GM12878 (cell line): Measurements from ENCODE around the gene DYNC1H1. TPM values are rescaled to one million over a fixed set of nuclear protein-coding genes. Genes with fewer than 3 reads are reported as not detected.

Experiments used
- ATAC-seq: fragments of 200-7000 bp; cut with Tn5 transposase; 3 replicates; pipeline ENCODE4 v1.9.1; 2020; ENCODE audit warnings: mild to moderate bottlenecking, moderate library complexity
- BruUV-seq: library from RNA; stranded (reverse); fragments of 400-500 nt; replicated peaks from 2 replicates; lab custom pipeline; 2021; lab: Mats Ljungman, UMichigan
- CTCF ChIA-PET: fragments of 300-600 bp; sonication (Branson Sonifier 250); formaldehyde crosslinking; extraction: SDS; loops from one replicate; lab custom pipeline; 2021; ENCODE audit warnings: inconsistent platforms; lab: Yijun Ruan, JAX
- POLR2A ChIA-PET: fragments of 350-600 bp; formaldehyde crosslinking; extraction: SDS; loops from one replicate; lab custom pipeline; 2021; ENCODE audit warnings: inconsistent platforms; lab: Charles Lee
- RAD21 ChIA-PET: fragments of 300-600 bp; sonication (Branson Sonifier 250); formaldehyde crosslinking; loops from one replicate; lab custom pipeline; 2023; ENCODE audit warnings: antibody characterized with exemption; ENCODE audit not compliant: unreplicated experiment; lab: Charles Lee
- SMC1A ChIA-PET: fragments of 300-600 bp; sonication (Branson Sonifier 250); formaldehyde crosslinking; loops from one replicate; lab custom pipeline; 2023; ENCODE audit not compliant: unreplicated experiment, uncharacterized antibody; lab: Charles Lee
- DNase-seq: peaks from one replicate; pipeline ENCODE4 v3.0.0-alpha.2; 2011; ENCODE audit warnings: low read depth, low spot score
- FAIRE-seq: peaks from 3 replicates; lab custom pipeline; 2011; peaks lifted over from hg19 to GRCh38; lab: Jason Lieb, UNC
- H2AFZ ChIP-seq: 2 replicates; pipeline ENCODE4 v1.6.0; 2011; ENCODE audit warnings: low read depth, low read length, control low read depth; ENCODE audit not compliant: control insufficient read depth
- H3K27ac ChIP-seq: 2 replicates; pipeline ENCODE4 v1.5.1; 2011; ENCODE audit warnings: control low read depth; ENCODE audit not compliant: control insufficient read depth, insufficient read depth
- H3K27me3 ChIP-seq, 2 experiments: replicated peaks in 1 of 2; 2 replicates each; pipeline versions ENCODE4 v1.6.0 to v1.6.1; 2011; ENCODE audit warnings: low read length in 1 of 2; ENCODE audit not compliant: control insufficient read depth in 2 of 2, insufficient read depth in 2 of 2
- H3K36me3 ChIP-seq, 2 experiments: 2 replicates each; pipeline ENCODE4 v1.5.1; 2011; ENCODE audit warnings: low read length in 1 of 2; ENCODE audit not compliant: control insufficient read depth in 2 of 2, insufficient read depth in 2 of 2
- H3K4me1 ChIP-seq: 2 replicates; pipeline ENCODE4 v1.6.1; 2011; ENCODE audit warnings: mild to moderate bottlenecking, low read length, moderate library complexity, mixed read lengths; ENCODE audit not compliant: control insufficient read depth, insufficient read depth
- H3K4me2 ChIP-seq: 2 replicates; pipeline ENCODE4 v1.6.0; 2011; ENCODE audit warnings: control low read depth; ENCODE audit not compliant: control insufficient read depth, insufficient read depth
- H3K4me3 ChIP-seq: fragments of 200-600 bp; sonication (generic); 2 replicates; pipeline ENCODE4 v1.5.1; 2016
- H3K79me2 ChIP-seq: 2 replicates; pipeline ENCODE4 v1.6.0; 2011; ENCODE audit warnings: low read length; ENCODE audit not compliant: control insufficient read depth, insufficient read depth
- H3K9ac ChIP-seq: 2 replicates; pipeline ENCODE4 v1.8.0; 2011; ENCODE audit warnings: low read length, control low read depth, mixed read lengths; ENCODE audit not compliant: control insufficient read depth, insufficient read depth
- H3K9me3 ChIP-seq: replicated peaks from 3 replicates; pipeline ENCODE4 v1.5.1; 2011; ENCODE audit warnings: mild to moderate bottlenecking, low read length; ENCODE audit not compliant: control insufficient read depth, insufficient read depth
- H4K20me1 ChIP-seq: 2 replicates; pipeline ENCODE4 v1.6.0; 2011; ENCODE audit not compliant: control insufficient read depth, insufficient read depth
- CUX1 ChIP-seq: IDR thresholded peaks from 2 replicates; pipeline ENCODE4 v1.6.1; 2012; ENCODE audit warnings: improper control_type of control experiment, low read depth, low read length; ENCODE audit not compliant: insufficient replicate concordance
- HDAC6 ChIP-seq: fragments of 200-600 bp; sonication (generic); IDR thresholded peaks from one replicate; pipeline ENCODE4 v1.8.0; 2017; ENCODE audit warnings: antibody characterized with exemption; ENCODE audit not compliant: unreplicated experiment
- NFYB ChIP-seq: IDR thresholded peaks from 2 replicates; pipeline ENCODE4 v1.6.1; 2011; ENCODE audit warnings: low read depth, mild to moderate bottlenecking, low read length, improper control_type of control experiment, moderate library complexity; ENCODE audit not compliant: insufficient read depth
- SIN3A ChIP-seq: IDR thresholded peaks from 2 replicates; pipeline ENCODE4 v1.6.1; 2012; ENCODE audit warnings: low read depth, low read length, improper control_type of control experiment
- ZNF622 ChIP-seq: fragments of 450-650 bp; IDR thresholded peaks from 2 replicates; pipeline ENCODE4 v1.6.1; 2017; ENCODE audit warnings: mild to moderate bottlenecking, inconsistent platforms
- WGBS: methylation state at CpG from one replicate; pipeline ENCODE4 v1.1.6; 2016; ENCODE audit warnings: low lambda C conversion rate; ENCODE audit not compliant: insufficient replicate concordance, insufficient coverage; ENCODE audit errors: missing lambda C conversion rate; 5-methylcytosine and 5-hydroxymethylcytosine counted together
- in situ Hi-C: fragments of 300-500 bp; cut with MboI; formaldehyde crosslinking; loops from 9 replicates; pipeline ENCODE4 v1.14.3; 2018; ENCODE audit warnings: mixed read lengths
- intact Hi-C: fragments of 100-400 bp; cut with micrococcal nuclease; formaldehyde crosslinking; loops from one replicate; pipeline ENCODE4 v1.14.2; 2022; ENCODE audit not compliant: unreplicated experiment
- polyA plus RNA-seq, 11 experiments: library from polyadenylated mRNA; depleted of rRNA in 4 of 11; unstranded in 6 of 11; stranded (reverse) in 5 of 11; fragments of >200 nt; fragmentation: Nextera tagmentation in 4 of 11; fragmentation: Illumina TruSeq in 1 of 11; extraction: Ambion mirVana in 4 of 11; extraction: Trizol in 1 of 11; gene quantifications; 1 replicate in 1 of 11; 2 replicates in 10 of 11; pipeline versions ENCODE4 v1.2.1 to v1.2.3, GENCODE V29; 2011 to 2016; ENCODE audit warnings: inconsistent platforms in 2 of 11, missing spikeins in 2 of 11, low read depth in 1 of 11
- total RNA-seq, 4 experiments: library from RNA; depleted of rRNA in 3 of 4; stranded (reverse); fragments of >200 nt in 3 of 4; fragmentation: Illumina TruSeq in 1 of 4; extraction: Trizol in 1 of 4; gene quantifications; 2 replicates each; pipeline versions ENCODE4 v1.2.1 to v1.2.3, GENCODE V29; 2013 to 2021

The DYNC1H1 gene
- total and polyA plus RNA-seq, 10 of the 15 experiments (the other 5 are each of a cell fraction or from before 2014, with no cell fraction given), result 38.4 to 291 (median 111) TPM

DNA sequence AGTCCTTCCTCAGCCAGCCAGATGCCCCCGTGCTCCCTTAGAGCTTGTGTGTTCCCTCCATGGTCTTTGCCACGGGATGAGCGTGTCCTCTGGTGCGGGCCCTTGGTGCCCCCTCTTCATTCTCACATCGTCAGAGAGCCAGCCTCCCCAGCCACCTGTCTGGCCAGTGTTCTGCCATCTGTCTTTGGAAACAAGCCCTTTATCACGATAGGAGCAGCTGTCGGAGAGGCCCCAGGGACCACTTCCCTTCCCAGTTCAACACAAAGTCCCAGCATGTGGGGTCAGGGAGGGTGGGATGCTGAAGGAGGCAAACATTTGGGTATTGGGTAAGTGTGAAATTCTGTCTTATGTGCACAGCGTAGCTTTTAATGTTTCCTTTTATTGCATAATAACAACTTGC, 44.5 kb downstream of the DYNC1H1 start:
- 98% methylated on average over 8 of the region's 8 CpGs for WGBS
- no peaks in the 10 kb centered on the region for H3K4me1 ChIP-seq
- H3K36me3 ChIP-seq, result peaks cover 43 to 60% of the 10 kb centered on the region in 2 experiments
- H3K9ac ChIP-seq, result no peak overlapping the region
- no peak for FAIRE-seq
- CTCF ChIA-PET, result no interaction called here
- no TSS peak for BruUV-seq
- no peaks in the 10 kb centered on the region for H4K20me1 ChIP-seq
- ATAC-seq, result no peak
- in situ Hi-C loops, result no loop called here
- no peaks in the 10 kb centered on the region for H3K27me3 ChIP-seq
- POLR2A ChIA-PET, result no interaction called here
- intact Hi-C loops, result no loop called here
- SMC1A ChIA-PET, result no interaction called here
- H3K27ac ChIP-seq, result no peak overlapping the region
- DNase-seq, result no peak
- H3K4me3 ChIP-seq, result no peak overlapping the region
- H3K4me2 ChIP-seq, result no peak overlapping the region
- no peak for TF ChIP-seq NFYB
- TF ChIP-seq ZNF622, result no peak
- no peak for TF ChIP-seq CUX1
- TF ChIP-seq HDAC6, result no peak
- no peak for TF ChIP-seq SIN3A
- TF ChIP-seq, all 136 proteins: peak for 0
- Histone ChIP-seq H3K9me3 (no peaks in the 10 kb centered on the region), H2AFZ (no peak overlapping the region), H3K79me2 (no peaks in the 10 kb centered on the region)
- RAD21 ChIA-PET, result no interaction called here
